Neuronal stem cell (in vitro differentiated cells): ENCODE data around the gene COPZ2.
"Not testable (repeated sequence)": the region's sequence is repeated elsewhere in the genome, so short reads cannot be mapped to it uniquely, and the experiment has no call there.

ENCODE experiments used
- DNase-seq: peaks from one replicate; pipeline ENCODE4 v3.0.0-alpha.2; 2013; ENCODE audit warnings: low spot score
- H2AFZ ChIP-seq: one replicate; pipeline ENCODE4 v1.6.1; 2013; ENCODE audit warnings: mild to moderate bottlenecking, low read length, inconsistent platforms
- H2AK5ac ChIP-seq: 2 replicates; pipeline ENCODE4 v1.6.1; 2013; ENCODE audit warnings: low read depth, mild to moderate bottlenecking, inconsistent platforms, low read length, moderate library complexity, mixed read lengths
- H2BK120ac ChIP-seq: 2 replicates; pipeline ENCODE4 v1.6.1; 2013; ENCODE audit warnings: low read depth, mild to moderate bottlenecking, inconsistent platforms, low read length, moderate library complexity, mixed read lengths
- H2BK12ac ChIP-seq: one replicate; pipeline ENCODE4 v1.6.1; 2013; ENCODE audit warnings: low read length, inconsistent platforms
- H2BK15ac ChIP-seq: 2 replicates; pipeline ENCODE4 v1.6.1; 2013; ENCODE audit warnings: mild to moderate bottlenecking, low read length, inconsistent platforms, mixed read lengths
- H2BK5ac ChIP-seq: one replicate; pipeline ENCODE4 v1.6.1; 2013; ENCODE audit warnings: inconsistent platforms, mild to moderate bottlenecking, low read length, moderate library complexity
- H3K14ac ChIP-seq: one replicate; pipeline ENCODE4 v1.6.1; 2013; ENCODE audit warnings: low read length, inconsistent platforms
- H3K18ac ChIP-seq: 2 replicates; pipeline ENCODE4 v1.6.1; 2013; ENCODE audit warnings: low read length, inconsistent platforms
- H3K23ac ChIP-seq: 2 replicates; pipeline ENCODE4 v1.6.1; 2013; ENCODE audit warnings: low read depth, mild to moderate bottlenecking, mixed read lengths, low read length, inconsistent platforms; ENCODE audit not compliant: poor library complexity
- H3K27ac ChIP-seq: replicated peaks from 3 replicates; pipeline ENCODE4 v1.5.1; 2013; ENCODE audit warnings: low read length, inconsistent platforms
- H3K27me3 ChIP-seq, 3 experiments: 2 replicates each; pipeline ENCODE4 v1.6.1; 2013; ENCODE audit warnings: low read length in 3 of 3, mild to moderate bottlenecking in 2 of 3, inconsistent platforms in 1 of 3, low read depth in 1 of 3, mixed read lengths in 1 of 3, moderate library complexity in 1 of 3; ENCODE audit not compliant: control insufficient read depth in 3 of 3, insufficient read depth in 3 of 3
- H3K36me3 ChIP-seq, 2 donors: replicated peaks in 1 of 2; 2 replicates each; pipeline ENCODE4 v1.6.1; 2013; ENCODE audit warnings: low read length in 2 of 2; ENCODE audit not compliant: control insufficient read depth in 2 of 2, insufficient read depth in 2 of 2
- H3K4ac ChIP-seq: 2 replicates; pipeline ENCODE4 v1.6.1; 2013; ENCODE audit warnings: inconsistent platforms, mild to moderate bottlenecking, low read length, moderate library complexity
- H3K4me1 ChIP-seq, 2 donors: 1 replicate in 1 of 2; 2 replicates in 1 of 2; pipeline ENCODE4 v1.6.1; 2013; ENCODE audit warnings: low read length in 2 of 2, low read depth in 1 of 2; ENCODE audit not compliant: control insufficient read depth in 2 of 2, insufficient read depth in 1 of 2
- H3K4me2 ChIP-seq: one replicate; pipeline ENCODE4 v1.6.1; 2013; ENCODE audit warnings: mild to moderate bottlenecking, low read length, inconsistent platforms; ENCODE audit not compliant: insufficient read depth, poor library complexity, severe bottlenecking
- H3K4me3 ChIP-seq, 2 donors: 2 replicates each; pipeline ENCODE4 v1.5.1; 2013; ENCODE audit warnings: low read length in 2 of 2, mild to moderate bottlenecking in 2 of 2, inconsistent platforms in 1 of 2, moderate library complexity in 1 of 2
- H3K79me1 ChIP-seq: one replicate; pipeline ENCODE4 v1.6.1; 2013; ENCODE audit warnings: low read depth, mild to moderate bottlenecking, inconsistent platforms, low read length, moderate library complexity
- H3K9ac ChIP-seq: one replicate; pipeline ENCODE4 v1.6.1; 2013; ENCODE audit warnings: mild to moderate bottlenecking, low read depth, low read length, inconsistent platforms; ENCODE audit not compliant: poor library complexity
- H3K9me3 ChIP-seq, 2 donors: replicated peaks in 1 of 2; 2 replicates each; pipeline versions ENCODE3 to v1.6.1; 2013; ENCODE audit warnings: low read length in 2 of 2, mild to moderate bottlenecking in 2 of 2, inconsistent platforms in 1 of 2, low read depth in 1 of 2, mixed read lengths in 1 of 2, moderate library complexity in 1 of 2; ENCODE audit not compliant: control insufficient read depth in 2 of 2, insufficient read depth in 1 of 2
- H4K8ac ChIP-seq: one replicate; pipeline ENCODE4 v1.6.1; 2013; ENCODE audit warnings: low read depth, mild to moderate bottlenecking, inconsistent platforms, low read length, moderate library complexity
- H4K91ac ChIP-seq: one replicate; pipeline ENCODE4 v1.6.1; 2013; ENCODE audit warnings: low read length, low read depth, mild to moderate bottlenecking, inconsistent platforms; ENCODE audit not compliant: poor library complexity
- WGBS, 2 donors: extraction: QIAGEN DNeasy Blood & Tissue Kit; methylation state at CpG; one replicate each; pipeline ENCODE4 v1.1.7; 2013; ENCODE audit warnings: missing lambda C conversion rate in 2 of 2, mixed read lengths in 1 of 2; ENCODE audit not compliant: insufficient read length in 2 of 2, insufficient replicate concordance in 1 of 2; ENCODE audit errors: extremely low coverage in 2 of 2; 5-methylcytosine and 5-hydroxymethylcytosine counted together

The COPZ2 gene

GRCh38 chr17:48074322-48075081 is 36.9 kb upstream of the COPZ2 start:
- H3K36me3 ChIP-seq, result peaks cover 37 to 81% of the 10 kb centered on the region in 2 donors
- no peak overlapping the region for H2BK15ac ChIP-seq
- no peak overlapping the region for H2AFZ ChIP-seq
- no peak overlapping the region for H3K4ac ChIP-seq
- no peaks in the 10 kb centered on the region for H3K27me3 ChIP-seq
- no peak overlapping the region for H3K4me2 ChIP-seq
- H3K79me1 ChIP-seq, result peaks cover 6% of the 10 kb centered on the region
- no peak overlapping the region for H2BK120ac ChIP-seq
- H3K9ac ChIP-seq, result no peak overlapping the region
- no peaks in the 10 kb centered on the region for H3K4me1 ChIP-seq
- H3K4me3 ChIP-seq, result no peak overlapping the region
- no peak overlapping the region for H2BK12ac ChIP-seq
- no peaks in the 10 kb centered on the region for H3K9me3 ChIP-seq
- no peak overlapping the region for H3K14ac ChIP-seq
- no peak overlapping the region for H2BK5ac ChIP-seq
- no peak overlapping the region for H2AK5ac ChIP-seq
- no peak overlapping the region for H4K91ac ChIP-seq
- H3K27ac ChIP-seq, result peak overlapping the region; percentile 43
- no CpG with 5 or more reads among the region's 7 CpGs for WGBS, 2 donors
- H3K18ac ChIP-seq, result no peak overlapping the region
- DNase-seq, result peak; percentile 61
- no peak overlapping the region for H3K23ac ChIP-seq
- no peak overlapping the region for H4K8ac ChIP-seq

GRCh38 chr17:48073566-48074094 is 36.0 kb upstream of the COPZ2 start:
- not testable (repeated sequence) for H3K9ac ChIP-seq, H4K8ac ChIP-seq, H2AK5ac ChIP-seq, H2AFZ ChIP-seq, H3K27ac ChIP-seq, H3K79me1 ChIP-seq, H3K4me3 ChIP-seq, H4K91ac ChIP-seq, H3K4me1 ChIP-seq, H3K4ac ChIP-seq, H2BK15ac ChIP-seq, DNase-seq, H2BK5ac ChIP-seq, H3K18ac ChIP-seq, H3K9me3 ChIP-seq, H3K23ac ChIP-seq, H3K27me3 ChIP-seq, H2BK120ac ChIP-seq, H3K14ac ChIP-seq, H3K4me2 ChIP-seq, H2BK12ac ChIP-seq
- H3K36me3 ChIP-seq, result peaks cover 37 to 83% of the 10 kb centered on the region in 2 donors
- WGBS, 2 donors, result no CpG with 5 or more reads among the region's 5 CpGs

DNA sequence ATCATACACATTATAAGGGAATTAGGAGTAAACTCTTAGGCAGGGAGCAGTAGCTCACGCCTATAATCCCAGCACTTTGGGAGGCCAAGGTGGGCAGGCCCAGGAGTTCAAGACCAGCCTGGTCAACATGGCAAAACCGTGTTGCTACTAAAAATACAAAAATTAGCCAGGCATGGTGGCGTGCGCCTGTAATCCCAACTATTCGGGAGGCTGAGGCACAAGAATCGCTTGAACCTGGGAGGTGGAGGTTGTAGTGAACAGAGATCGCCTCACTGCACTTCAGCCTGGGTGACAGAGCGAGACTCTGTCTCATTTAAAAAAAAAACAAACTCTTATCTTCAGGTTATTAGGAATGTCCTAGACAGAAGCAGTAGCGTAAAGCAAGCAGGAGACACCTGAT is 35.2 kb upstream of the COPZ2 start:
- not testable (repeated sequence) for H3K79me1 ChIP-seq, H2BK12ac ChIP-seq, H3K27me3 ChIP-seq, H3K4me2 ChIP-seq, H3K9me3 ChIP-seq, H2BK15ac ChIP-seq, H3K9ac ChIP-seq, H2AFZ ChIP-seq, H4K91ac ChIP-seq, H2AK5ac ChIP-seq, H2BK5ac ChIP-seq, H3K4ac ChIP-seq, H2BK120ac ChIP-seq, H3K4me1 ChIP-seq, H4K8ac ChIP-seq, H3K23ac ChIP-seq, H3K27ac ChIP-seq, DNase-seq, H3K18ac ChIP-seq, H3K14ac ChIP-seq, H3K4me3 ChIP-seq
- peaks cover 40 to 87% of the 10 kb centered on the region in 2 donors for H3K36me3 ChIP-seq
- WGBS, 2 donors, result no CpG with 5 or more reads among the region's 9 CpGs

GRCh38 chr17:48071654-48072053 is 34.1 kb upstream of the COPZ2 start:
- no peak overlapping the region for H3K23ac ChIP-seq
- H3K9me3 ChIP-seq, result no peaks in the 10 kb centered on the region
- WGBS, 2 donors, result no CpG with 5 or more reads among the region's 2 CpGs
- H4K8ac ChIP-seq, result no peak overlapping the region
- peaks cover 40 to 92% of the 10 kb centered on the region in 2 donors for H3K36me3 ChIP-seq
- no peak overlapping the region for H2BK12ac ChIP-seq
- no peaks in the 10 kb centered on the region for H3K27me3 ChIP-seq
- H3K14ac ChIP-seq, result no peak overlapping the region
- no peak overlapping the region for H3K9ac ChIP-seq
- no peak overlapping the region for H2BK5ac ChIP-seq
- H3K4me2 ChIP-seq, result no peak overlapping the region
- H3K27ac ChIP-seq, result no peak overlapping the region
- H2AK5ac ChIP-seq, result no peak overlapping the region
- H3K4me1 ChIP-seq, result no peaks in the 10 kb centered on the region
- H3K4ac ChIP-seq, result no peak overlapping the region
- no peak overlapping the region for H2BK120ac ChIP-seq
- H3K79me1 ChIP-seq, result peaks cover 1% of the 10 kb centered on the region
- DNase-seq, result no peak
- H2BK15ac ChIP-seq, result no peak overlapping the region
- no peak overlapping the region for H4K91ac ChIP-seq
- H2AFZ ChIP-seq, result no peak overlapping the region
- no peak overlapping the region for H3K4me3 ChIP-seq
- H3K18ac ChIP-seq, result no peak overlapping the region
